Breast epithelium (tissue), 4 donors: ENCODE measurements around the gene CASZ1. TPM values are rescaled to one million over a fixed set of nuclear protein-coding genes. Genes with fewer than 3 reads are reported as not detected.

ENCODE experiments used
- DNase-seq, 2 donors: peaks; one replicate each; pipeline ENCODE4 v3.0.0-alpha.2; 2019; ENCODE audit warnings: low spot score in 2 of 2
- H3K27ac ChIP-seq, 2 donors: fragments of 200-600 bp; sonication (generic) in 1 of 2; one replicate each; pipeline ENCODE4 v1.5.1; 2016 to 2019; ENCODE audit warnings: mild to moderate bottlenecking in 1 of 2
- H3K27me3 ChIP-seq, 2 donors: fragments of 200-600 bp; sonication (generic) in 1 of 2; one replicate each; pipeline versions ENCODE4 v1.5.1 to v1.6.0; 2017 to 2019; ENCODE audit warnings: control low read depth in 1 of 2, mild to moderate bottlenecking in 1 of 2
- H3K36me3 ChIP-seq: fragments of 200-600 bp; one replicate; pipeline ENCODE4 v1.5.1; 2019
- H3K4me1 ChIP-seq, 2 donors: fragments of 200-600 bp; sonication (generic); one replicate each; pipeline ENCODE4 v1.5.1; 2016 to 2019; ENCODE audit warnings: control low read depth in 1 of 2
- H3K4me3 ChIP-seq, 3 donors: fragments of 200-600 bp; sonication (generic); 1 replicate in 2 of 3; 2 replicates in 1 of 3; pipeline ENCODE4 v1.5.1; 2016 to 2019; ENCODE audit warnings: mild to moderate bottlenecking in 3 of 3, moderate library complexity in 2 of 3
- H3K9me3 ChIP-seq, 2 donors: fragments of 200-600 bp; sonication (generic) in 1 of 2; one replicate each; pipeline ENCODE4 v1.5.1; 2016 to 2019; ENCODE audit warnings: control low read depth in 1 of 2
- CTCF ChIP-seq, 3 donors: fragments of 450-650 bp; IDR thresholded peaks; one replicate each; pipeline ENCODE4 v1.5.1; 2016 to 2017; ENCODE audit warnings: antibody characterized with exemption in 3 of 3, mild to moderate bottlenecking in 3 of 3, moderate library complexity in 3 of 3
- POLR2A ChIP-seq: fragments of 450-650 bp; IDR thresholded peaks from one replicate; pipeline ENCODE4 v1.6.1; 2016; ENCODE audit warnings: antibody characterized with exemption, mild to moderate bottlenecking, moderate library complexity
- POLR2AphosphoS5 ChIP-seq, 3 donors: sonication (generic); formaldehyde crosslinking; IDR thresholded peaks; one replicate each; pipeline ENCODE4 v1.6.1; 2017; ENCODE audit warnings: antibody characterized with exemption in 3 of 3
- intact Hi-C: fragments of 100-400 bp; cut with DNase I; formaldehyde crosslinking; loops from one replicate; pipeline ENCODE4 v1.15.1; 2023; ENCODE audit warnings: low total_unique reads
- total RNA-seq, 3 donors: library from RNA; depleted of rRNA; stranded (reverse); fragments of >200 nt; gene quantifications; one replicate each; pipeline ENCODE4 v1.1.0, GENCODE V29; 2016

CASZ1 gene
- total RNA-seq, 3 donors from 2014 or later = 1.1 to 39.1 (median 32.4) TPM

GRCh38 chr1:10762153-10762523 is 34.3 kb downstream of the CASZ1 start:
- no peak for DNase-seq
- peak overlapping the region; percentile 77 for H3K27ac ChIP-seq
- peaks cover 0 to 22% of the 10 kb centered on the region in 2 donors for H3K4me1 ChIP-seq
- no peaks in the 10 kb centered on the region for H3K27me3 ChIP-seq
- H3K4me3 ChIP-seq = peak overlapping the region in 1 of 3 donors; percentile 34
- no peaks in the 10 kb centered on the region for H3K9me3 ChIP-seq
- no peak for TF ChIP-seq CTCF (IDR thresholded peaks at IDR 0.05)
- no peak for TF ChIP-seq POLR2A
- TF ChIP-seq POLR2AphosphoS5 (IDR thresholded peaks at IDR 0.05) = no peak
- no peaks in the 10 kb centered on the region for H3K36me3 ChIP-seq
- intact Hi-C loops = no loop called here

GRCh38 chr1:10761503-10762152 is 34.8 kb downstream of the CASZ1 start:
- peak overlapping the region in 1 of 3 donors; percentile 34 for H3K4me3 ChIP-seq
- peak in 2 of 3 donors; percentile 9 to 10 for TF ChIP-seq POLR2AphosphoS5 (IDR thresholded peaks at IDR 0.05)
- no peak for TF ChIP-seq POLR2A
- no peaks in the 10 kb centered on the region for H3K27me3 ChIP-seq
- intact Hi-C loops = no loop called here
- peak; percentile 44 to 69 for DNase-seq
- no peaks in the 10 kb centered on the region for H3K9me3 ChIP-seq
- H3K36me3 ChIP-seq = no peaks in the 10 kb centered on the region
- peaks cover 0 to 21% of the 10 kb centered on the region in 2 donors for H3K4me1 ChIP-seq
- H3K27ac ChIP-seq = peak overlapping the region; percentile 77

- Histone ChIP-seq H3K4me3 (no peak overlapping the region), H3K4me1 (peaks cover 0 to 15% of the 10 kb centered on the region in 2 donors), H3K36me3 (no peaks in the 10 kb centered on the region), H3K9me3 (no peaks in the 10 kb centered on the region), H3K27ac (peak overlapping the region; percentile 77), H3K27me3 (no peaks in the 10 kb centered on the region)
- DNase-seq = no peak
- intact Hi-C loops = no loop called here
- TF ChIP-seq POLR2AphosphoS5 (IDR thresholded peaks at IDR 0.05) (no peak), CTCF (IDR thresholded peaks at IDR 0.05) (no peak), POLR2A (no peak)
Measured at GRCh38 chr1:10760566-10761502, 35.6 kb downstream of the CASZ1 start.

- H3K36me3 ChIP-seq = no peaks in the 10 kb centered on the region
- H3K27me3 ChIP-seq = no peaks in the 10 kb centered on the region
- intact Hi-C loops = no loop called here
- no peak for DNase-seq
- H3K4me3 ChIP-seq = no peak overlapping the region
- H3K9me3 ChIP-seq = no peaks in the 10 kb centered on the region
- no peak overlapping the region for H3K27ac ChIP-seq
- no peak for TF ChIP-seq CTCF (IDR thresholded peaks at IDR 0.05)
- TF ChIP-seq POLR2AphosphoS5 (IDR thresholded peaks at IDR 0.05) = no peak
- no peak for TF ChIP-seq POLR2A
- peaks cover 0 to 15% of the 10 kb centered on the region in 2 donors for H3K4me1 ChIP-seq
Measured at GRCh38 chr1:10759413-10760200, 36.8 kb downstream of the CASZ1 start.

- Histone ChIP-seq H3K27ac (no peak overlapping the region), H3K4me3 (no peak overlapping the region), H3K9me3 (no peaks in the 10 kb centered on the region), H3K36me3 (no peaks in the 10 kb centered on the region), H3K4me1 (peaks cover 0 to 8% of the 10 kb centered on the region in 2 donors), H3K27me3 (no peaks in the 10 kb centered on the region)
- intact Hi-C loops = no loop called here
- no peak for DNase-seq
- TF ChIP-seq CTCF (IDR thresholded peaks at IDR 0.05) (no peak), POLR2A (no peak), POLR2AphosphoS5 (IDR thresholded peaks at IDR 0.05) (no peak)
Measured at GRCh38 chr1:10756842-10757241, 39.6 kb downstream of the CASZ1 start.
